ENCODE results near the gene OBP2B. TPM values are rescaled to one million over a fixed set of nuclear protein-coding genes. Genes with fewer than 3 reads are reported as not detected.
"Not testable (repeated sequence)": the region's sequence is repeated elsewhere in the genome, so short reads cannot be mapped to it uniquely, and the experiment has no call there.

Gene OBP2B
- total RNA-seq, 6 donors from 2014 or later: not detected

GRCh38 chr9:133230093-133230492 is 21.0 kb upstream of the OBP2B start:
- H3K4me3 ChIP-seq: no peak overlapping the region
- no peaks in the 10 kb centered on the region for H3K36me3 ChIP-seq
- H3K27ac ChIP-seq: no peak overlapping the region
- ATAC-seq (ENCODE audit: low FRiP score in 2 of 2) (no peak), DNase-seq (no peak)
- whole genome bisulfite sequencing, 2 donors: 87 to 88% methylated on average over 5 of the region's 5 CpGs
- no peaks in the 10 kb centered on the region for H3K9me3 ChIP-seq
- TF ChIP-seq POLR2A (IDR thresholded peaks at IDR 0.05): no peak
- TF ChIP-seq POLR2AphosphoS5 (IDR thresholded peaks at IDR 0.05): no peak
- no peak for TF ChIP-seq EP300 (IDR thresholded peaks at IDR 0.05)
- no peaks in the 10 kb centered on the region for H3K4me1 ChIP-seq
- no peaks in the 10 kb centered on the region for H3K27me3 ChIP-seq

DNA sequence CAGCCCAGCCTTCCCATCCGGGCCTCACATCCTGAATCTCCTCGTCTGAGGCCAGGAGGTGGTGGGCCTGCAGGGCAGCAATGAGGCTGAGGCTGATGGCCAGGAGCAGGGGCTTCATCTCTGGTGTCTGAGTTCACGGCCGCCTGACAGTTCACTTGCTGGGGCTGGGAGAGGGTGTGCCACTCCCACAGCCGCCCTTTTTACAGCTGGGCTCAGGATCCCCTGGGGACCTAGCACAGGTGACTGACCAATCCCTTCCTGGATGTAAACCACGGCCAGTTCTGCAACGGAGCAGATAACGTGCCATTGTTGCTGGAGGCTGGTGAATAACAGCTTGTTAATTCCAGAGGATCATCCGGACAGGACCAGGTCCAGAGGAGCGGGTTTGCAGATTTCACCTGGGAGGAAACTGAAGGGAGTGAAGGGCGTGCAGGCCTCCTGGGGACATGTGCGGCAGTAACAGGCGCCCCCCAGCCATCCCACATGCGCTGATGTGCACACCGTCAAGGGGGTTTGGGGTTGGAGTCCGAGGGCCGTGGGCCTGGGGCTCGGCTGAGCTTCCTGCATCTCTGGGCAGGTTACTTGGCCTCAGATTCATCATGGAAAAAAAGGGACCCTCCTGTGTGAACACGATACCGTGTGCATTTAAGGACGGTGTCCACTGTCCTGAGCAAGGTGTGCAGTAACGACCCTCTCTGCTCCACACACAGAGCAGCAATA is 19.6 kb upstream of the OBP2B start:
- H3K27ac ChIP-seq; ATAC-seq (ENCODE audit: low FRiP score in 2 of 2); H3K4me1 ChIP-seq; H3K27me3 ChIP-seq; DNase-seq; H3K9me3 ChIP-seq; H3K36me3 ChIP-seq; H3K4me3 ChIP-seq: not testable (repeated sequence)
- 71 to 89% methylated on average over 2 to 21 of the region's 22 CpGs for WGBS, 2 donors

DNA sequence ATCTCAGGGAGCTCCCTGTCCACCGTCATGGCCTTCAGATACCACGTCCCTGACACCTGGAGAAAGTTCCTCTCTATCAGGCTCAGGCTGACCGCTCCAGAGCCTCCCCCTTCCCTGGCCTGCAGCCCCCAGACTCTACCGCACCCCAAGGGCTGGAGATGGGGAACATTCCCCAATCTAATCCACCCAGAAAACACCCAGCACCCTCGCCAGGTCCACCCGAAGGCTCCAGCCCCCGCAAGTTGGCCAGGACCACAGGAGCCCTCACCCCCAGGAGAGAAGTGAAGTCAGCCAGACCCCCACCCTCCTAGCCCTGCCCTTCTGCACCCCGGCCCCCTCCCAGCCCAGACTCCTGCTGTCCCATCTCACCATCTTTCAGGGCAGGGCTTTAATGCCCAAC is 18.9 kb upstream of the OBP2B start:
- H3K27ac ChIP-seq, H3K36me3 ChIP-seq, H3K9me3 ChIP-seq, H3K4me1 ChIP-seq, DNase-seq, H3K4me3 ChIP-seq, H3K27me3 ChIP-seq: not testable (repeated sequence)
- ATAC-seq (ENCODE audit: low FRiP score in 2 of 2): peak; percentile 16 to 27
- WGBS, 2 donors: 80 to 90% methylated on average over 1 to 8 of the region's 8 CpGs

GRCh38 chr9:133227242-133227860 is 18.3 kb upstream of the OBP2B start:
- DNase-seq (no peak), ATAC-seq (ENCODE audit: low FRiP score in 2 of 2) (no peak)
- Histone ChIP-seq H3K27me3 (no peaks in the 10 kb centered on the region), H3K36me3 (no peaks in the 10 kb centered on the region), H3K4me1 (peaks cover 0 to 6% (median 2%) of the 10 kb centered on the region in 4 donors), H3K27ac (no peak overlapping the region), H3K4me3 (no peak overlapping the region), H3K9me3 (no peaks in the 10 kb centered on the region)
- TF ChIP-seq EP300 (IDR thresholded peaks at IDR 0.05): no peak
- no peak for TF ChIP-seq POLR2A (IDR thresholded peaks at IDR 0.05)
- TF ChIP-seq CTCF (IDR thresholded peaks at IDR 0.05): no peak
- TF ChIP-seq POLR2AphosphoS5 (IDR thresholded peaks at IDR 0.05): no peak
- WGBS, 2 donors: 88 to 95% methylated on average over 7 to 11 of the region's 11 CpGs

GRCh38 chr9:133226219-133227171 is 17.4 kb upstream of the OBP2B start:
- TF ChIP-seq POLR2A (IDR thresholded peaks at IDR 0.05): no peak
- TF ChIP-seq POLR2AphosphoS5 (IDR thresholded peaks at IDR 0.05): no peak
- TF ChIP-seq CTCF (IDR thresholded peaks at IDR 0.05): no peak
- no peak for TF ChIP-seq EP300 (IDR thresholded peaks at IDR 0.05)
- Histone ChIP-seq H3K27ac (no peak overlapping the region), H3K27me3 (no peaks in the 10 kb centered on the region), H3K36me3 (no peaks in the 10 kb centered on the region), H3K4me1 (peaks cover 0 to 6% (median 2%) of the 10 kb centered on the region in 4 donors), H3K9me3 (no peaks in the 10 kb centered on the region), H3K4me3 (no peak overlapping the region)
- no peak for ATAC-seq (ENCODE audit: low FRiP score in 2 of 2)
- peak in 1 of 2 donors; percentile 51 for DNase-seq
- WGBS, 2 donors: 75 to 89% methylated on average over 14 to 25 of the region's 25 CpGs
